Fibroblast of lung (primary cell): ENCODE data around the gene SDK1.

Experiments
- EZH2 ChIP-seq: IDR thresholded peaks from 2 replicates; pipeline ENCODE4 v1.5.1; 2012; ENCODE audit warnings: low read length, control low read depth, mild to moderate bottlenecking; ENCODE audit errors: missing control alignments
- TF ChIP-seq, protein P1 (sequence below), 2 donors: IDR thresholded peaks in 1 of 2; conservative IDR thresholded peaks in 1 of 2; 1 replicate in 1 of 2; 2 replicates in 1 of 2; pipeline ENCODE4 v1.5.1; 2011 to 2012; ENCODE audit warnings: low read length in 2 of 2, control low read depth in 1 of 2, inconsistent platforms in 1 of 2, low read depth in 1 of 2, mild to moderate bottlenecking in 1 of 2

DNA sequence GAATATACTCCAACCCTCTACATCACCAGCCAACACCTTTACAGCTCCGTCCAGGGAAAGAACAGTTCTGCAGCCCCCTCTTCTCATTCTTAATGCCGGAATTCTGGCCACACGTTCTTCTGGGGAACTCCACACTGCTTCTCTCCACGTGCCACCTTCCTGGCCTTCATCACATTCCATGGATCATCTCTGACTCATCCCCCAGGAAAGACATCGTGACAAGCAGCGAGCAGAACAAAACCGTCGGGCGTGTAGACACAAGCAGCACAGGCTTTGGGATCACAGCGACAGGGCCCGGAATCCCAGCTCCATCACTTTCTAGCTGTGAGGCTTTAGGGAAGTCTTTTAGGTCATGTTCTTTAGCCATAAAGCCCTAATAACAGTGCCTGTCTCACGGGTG is 790.7 kb downstream of the SDK1 start:
- TF ChIP-seq, protein P1, sequence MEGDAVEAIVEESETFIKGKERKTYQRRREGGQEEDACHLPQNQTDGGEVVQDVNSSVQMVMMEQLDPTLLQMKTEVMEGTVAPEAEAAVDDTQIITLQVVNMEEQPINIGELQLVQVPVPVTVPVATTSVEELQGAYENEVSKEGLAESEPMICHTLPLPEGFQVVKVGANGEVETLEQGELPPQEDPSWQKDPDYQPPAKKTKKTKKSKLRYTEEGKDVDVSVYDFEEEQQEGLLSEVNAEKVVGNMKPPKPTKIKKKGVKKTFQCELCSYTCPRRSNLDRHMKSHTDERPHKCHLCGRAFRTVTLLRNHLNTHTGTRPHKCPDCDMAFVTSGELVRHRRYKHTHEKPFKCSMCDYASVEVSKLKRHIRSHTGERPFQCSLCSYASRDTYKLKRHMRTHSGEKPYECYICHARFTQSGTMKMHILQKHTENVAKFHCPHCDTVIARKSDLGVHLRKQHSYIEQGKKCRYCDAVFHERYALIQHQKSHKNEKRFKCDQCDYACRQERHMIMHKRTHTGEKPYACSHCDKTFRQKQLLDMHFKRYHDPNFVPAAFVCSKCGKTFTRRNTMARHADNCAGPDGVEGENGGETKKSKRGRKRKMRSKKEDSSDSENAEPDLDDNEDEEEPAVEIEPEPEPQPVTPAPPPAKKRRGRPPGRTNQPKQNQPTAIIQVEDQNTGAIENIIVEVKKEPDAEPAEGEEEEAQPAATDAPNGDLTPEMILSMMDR (conservative IDR thresholded peaks at IDR 0.05 in 1 of 2, IDR thresholded peaks at IDR 0.05 in 1 of 2; ENCODE audit: low read depth in 1 of 2, low read length in 2 of 2), result no peak
- TF ChIP-seq EZH2, result no peak
